ENCODE data around the gene SERPINE3. TPM values are rescaled to one million over a fixed set of nuclear protein-coding genes. Genes with fewer than 3 reads are reported as not detected.

Gene SERPINE3
- total and polyA plus RNA-seq, 3 experiments from 2014 or later = not detected

- H3K4me3 ChIP-seq (ENCODE audit: low read length) = no peak overlapping the region
- Mint-ChIP-seq H3K9me3 (no peaks in the 10 kb centered on the region), H3K27ac (no peak overlapping the region), H3K4me3 (no peak overlapping the region), H3K36me3 (peaks cover 0 to 19% (median 10%) of the 10 kb centered on the region in 3 donors), H3K4me1 (no peaks in the 10 kb centered on the region), H3K27me3 (no peaks in the 10 kb centered on the region)
- POLR2A ChIA-PET = no interaction called here
- no peaks in the 10 kb centered on the region for H3K36me3 ChIP-seq (ENCODE audit: insufficient read depth, low read length)
- H3K9me3 ChIP-seq (ENCODE audit: low read length) = no peaks in the 10 kb centered on the region
- no peak overlapping the region for H3K27ac ChIP-seq (ENCODE audit: low read depth, low read length)
- CTCF ChIA-PET = no interaction called here
- DNase-seq = no peak
- no peaks in the 10 kb centered on the region for H3K27me3 ChIP-seq (ENCODE audit: insufficient read depth, low read length, poor library complexity, severe bottlenecking)
- no peaks in the 10 kb centered on the region for H3K4me1 ChIP-seq (ENCODE audit: insufficient read depth, low read length)
These were observed 19.9 kb downstream of the SERPINE3 start for GRCh38 chr13:51359352-51359751.

- Mint-ChIP-seq H3K4me3 (no peak overlapping the region), H3K9me3 (no peaks in the 10 kb centered on the region), H3K27me3 (no peaks in the 10 kb centered on the region), H3K36me3 (peaks cover 0 to 29% (median 10%) of the 10 kb centered on the region in 3 donors), H3K27ac (peak overlapping the region in 2 of 8 donors; percentile 25 to 34), H3K4me1 (no peaks in the 10 kb centered on the region)
- Histone ChIP-seq H3K27ac (ENCODE audit: low read depth, low read length) (no peak overlapping the region), H3K9me3 (ENCODE audit: low read length) (no peaks in the 10 kb centered on the region), H3K4me3 (ENCODE audit: low read length) (no peak overlapping the region), H3K4me1 (ENCODE audit: insufficient read depth, low read length) (no peaks in the 10 kb centered on the region), H3K36me3 (ENCODE audit: insufficient read depth, low read length) (peaks cover 6% of the 10 kb centered on the region), H3K27me3 (ENCODE audit: insufficient read depth, low read length, poor library complexity, severe bottlenecking) (no peaks in the 10 kb centered on the region)
- CTCF ChIA-PET = no interaction called here
- no peak for DNase-seq
- POLR2A ChIA-PET = no interaction called here
These were observed 21.0 kb downstream of the SERPINE3 start for GRCh38 chr13:51360489-51360888.

GRCh38 chr13:51361106-51361505 is 21.6 kb downstream of the SERPINE3 start:
- Mint-ChIP-seq H3K9me3 (no peaks in the 10 kb centered on the region), H3K4me1 (no peaks in the 10 kb centered on the region), H3K27me3 (no peaks in the 10 kb centered on the region), H3K4me3 (no peak overlapping the region), H3K36me3 (peaks cover 0 to 32% (median 11%) of the 10 kb centered on the region in 3 donors), H3K27ac (no peak overlapping the region)
- POLR2A ChIA-PET = no interaction called here
- Histone ChIP-seq H3K27ac (ENCODE audit: low read depth, low read length) (no peak overlapping the region), H3K27me3 (ENCODE audit: insufficient read depth, low read length, poor library complexity, severe bottlenecking) (no peaks in the 10 kb centered on the region), H3K4me1 (ENCODE audit: insufficient read depth, low read length) (no peaks in the 10 kb centered on the region), H3K36me3 (ENCODE audit: insufficient read depth, low read length) (peaks cover 6% of the 10 kb centered on the region), H3K4me3 (ENCODE audit: low read length) (no peak overlapping the region), H3K9me3 (ENCODE audit: low read length) (no peaks in the 10 kb centered on the region)
- DNase-seq = no peak
- CTCF ChIA-PET = interaction anchor here (1.6 kb wide), 1 partner anchor 436 kb away, joined by 3 read pairs; no protein-coding TSS in a partner anchor

GRCh38 chr13:51363625-51364024 is 24.1 kb downstream of the SERPINE3 start:
- Histone ChIP-seq H3K9me3 (ENCODE audit: low read length) (no peaks in the 10 kb centered on the region), H3K27ac (ENCODE audit: low read depth, low read length) (no peak overlapping the region), H3K36me3 (ENCODE audit: insufficient read depth, low read length) (peaks cover 10% of the 10 kb centered on the region), H3K4me1 (ENCODE audit: insufficient read depth, low read length) (no peaks in the 10 kb centered on the region), H3K4me3 (ENCODE audit: low read length) (no peak overlapping the region), H3K27me3 (ENCODE audit: insufficient read depth, low read length, poor library complexity, severe bottlenecking) (no peaks in the 10 kb centered on the region)
- ChIA-PET POLR2A (no interaction called here), CTCF (no interaction called here)
- Mint-ChIP-seq H3K27me3 (no peaks in the 10 kb centered on the region), H3K4me3 (no peak overlapping the region), H3K4me1 (peaks cover 0 to 2% (median 0%) of the 10 kb centered on the region in 3 donors), H3K36me3 (peaks cover 4 to 50% (median 12%) of the 10 kb centered on the region in 3 donors), H3K9me3 (no peaks in the 10 kb centered on the region), H3K27ac (no peak overlapping the region)
- DNase-seq = no peak

- Mint-ChIP-seq H3K4me3 (no peak overlapping the region), H3K4me1 (peaks cover 0 to 2% (median 0%) of the 10 kb centered on the region in 3 donors), H3K9me3 (no peaks in the 10 kb centered on the region), H3K27me3 (no peaks in the 10 kb centered on the region), H3K27ac (peak overlapping the region in 2 of 8 donors; percentile 2 to 38), H3K36me3 (peaks cover 8 to 57% (median 17%) of the 10 kb centered on the region in 3 donors)
- POLR2A ChIA-PET = no interaction called here
- no peak overlapping the region for H3K27ac ChIP-seq (ENCODE audit: low read depth, low read length)
- no peaks in the 10 kb centered on the region for H3K27me3 ChIP-seq (ENCODE audit: insufficient read depth, low read length, poor library complexity, severe bottlenecking)
- H3K9me3 ChIP-seq (ENCODE audit: low read length) = no peaks in the 10 kb centered on the region
- H3K36me3 ChIP-seq (ENCODE audit: insufficient read depth, low read length) = peaks cover 15% of the 10 kb centered on the region
- no peaks in the 10 kb centered on the region for H3K4me1 ChIP-seq (ENCODE audit: insufficient read depth, low read length)
- CTCF ChIA-PET = no interaction called here
- no peak overlapping the region for H3K4me3 ChIP-seq (ENCODE audit: low read length)
- no peak for DNase-seq
These were observed 25.0 kb downstream of the SERPINE3 start for GRCh38 chr13:51364404-51365008.

GRCh38 chr13:51370116-51370515 is 30.6 kb downstream of the SERPINE3 start:
- peak overlapping the region in 6 of 8 donors; percentile 0 to 27 (median 10) for H3K27ac Mint-ChIP-seq
- no peak overlapping the region for H3K27ac ChIP-seq (ENCODE audit: low read depth, low read length)

GRCh38 chr13:51370811-51371210 is 31.3 kb downstream of the SERPINE3 start:
- CTCF ChIA-PET = no interaction called here
- Mint-ChIP-seq H3K9me3 (no peaks in the 10 kb centered on the region), H3K27ac (peak overlapping the region in 1 of 8 donors; percentile 18), H3K4me3 (no peak overlapping the region), H3K36me3 (peaks cover 12 to 26% (median 20%) of the 10 kb centered on the region in 3 donors), H3K27me3 (no peaks in the 10 kb centered on the region), H3K4me1 (peaks cover 0 to 2% (median 0%) of the 10 kb centered on the region in 3 donors)
- POLR2A ChIA-PET = no interaction called here
- Histone ChIP-seq H3K27me3 (ENCODE audit: insufficient read depth, low read length, poor library complexity, severe bottlenecking) (no peaks in the 10 kb centered on the region), H3K9me3 (ENCODE audit: low read length) (no peaks in the 10 kb centered on the region), H3K27ac (ENCODE audit: low read depth, low read length) (no peak overlapping the region), H3K4me3 (ENCODE audit: low read length) (no peak overlapping the region), H3K36me3 (ENCODE audit: insufficient read depth, low read length) (peaks cover 45% of the 10 kb centered on the region), H3K4me1 (ENCODE audit: insufficient read depth, low read length) (no peaks in the 10 kb centered on the region)
- DNase-seq = no peak

More at GRCh38 chr13:51370116-51370515, 30.6 kb downstream of the SERPINE3 start:
- Histone ChIP-seq H3K9me3 (ENCODE audit: low read length) (no peaks in the 10 kb centered on the region), H3K4me1 (ENCODE audit: insufficient read depth, low read length) (no peaks in the 10 kb centered on the region), H3K36me3 (ENCODE audit: insufficient read depth, low read length) (peaks cover 45% of the 10 kb centered on the region), H3K27me3 (ENCODE audit: insufficient read depth, low read length, poor library complexity, severe bottlenecking) (no peaks in the 10 kb centered on the region), H3K4me3 (ENCODE audit: low read length) (no peak overlapping the region)
- Mint-ChIP-seq H3K4me3 (no peak overlapping the region), H3K4me1 (peaks cover 0 to 2% (median 0%) of the 10 kb centered on the region in 3 donors), H3K27me3 (no peaks in the 10 kb centered on the region), H3K36me3 (peaks cover 12 to 31% (median 16%) of the 10 kb centered on the region in 3 donors), H3K9me3 (no peaks in the 10 kb centered on the region)
- ChIA-PET CTCF (interaction anchor here (0.6 kb wide), 1 partner anchor 78 kb away, joined by 3 read pairs; no protein-coding TSS in a partner anchor), POLR2A (no interaction called here)
- no peak for DNase-seq

DNA sequence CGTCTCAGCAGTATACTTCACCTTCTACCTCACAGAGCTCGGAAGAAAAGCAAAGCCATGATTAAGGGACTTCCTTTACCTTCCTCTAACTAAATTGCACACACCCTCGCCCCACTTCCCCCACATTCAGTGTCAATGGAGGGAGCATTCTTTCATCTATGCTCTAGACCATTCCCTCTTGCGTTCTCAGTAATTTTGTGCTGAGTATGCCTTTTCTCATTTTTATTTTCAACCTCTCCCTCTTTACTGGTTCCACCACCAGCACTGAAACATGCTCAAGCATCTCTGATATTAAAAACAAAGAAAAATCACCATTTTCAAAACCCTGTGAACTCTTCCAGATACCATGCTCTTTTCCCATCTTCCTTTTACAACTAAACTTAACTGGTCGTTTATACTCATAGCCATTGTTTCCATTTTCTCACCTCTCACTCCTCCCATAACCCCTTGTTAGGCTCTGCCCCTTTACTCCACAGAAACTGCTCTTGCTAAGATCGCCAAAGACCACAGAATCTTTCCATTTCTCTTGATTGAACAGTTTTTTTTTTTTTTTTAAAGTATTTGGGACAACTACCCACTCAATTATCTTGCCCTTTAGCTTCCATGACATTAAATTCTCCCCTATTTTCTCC is 32.4 kb downstream of the SERPINE3 start:
- no peaks in the 10 kb centered on the region for H3K4me1 ChIP-seq (ENCODE audit: insufficient read depth, low read length)
- no peak for DNase-seq
- ChIA-PET POLR2A (no interaction called here), CTCF (no interaction called here)
- no peak overlapping the region for H3K27ac Mint-ChIP-seq
- peaks cover 50% of the 10 kb centered on the region for H3K36me3 ChIP-seq (ENCODE audit: insufficient read depth, low read length)
- no peak overlapping the region for H3K27ac ChIP-seq (ENCODE audit: low read depth, low read length)
- no peaks in the 10 kb centered on the region for H3K9me3 Mint-ChIP-seq
- no peaks in the 10 kb centered on the region for H3K4me1 Mint-ChIP-seq
- peaks cover 9 to 25% (median 19%) of the 10 kb centered on the region in 3 donors for H3K36me3 Mint-ChIP-seq
- no peaks in the 10 kb centered on the region for H3K9me3 ChIP-seq (ENCODE audit: low read length)
- H3K4me3 Mint-ChIP-seq = no peak overlapping the region
- H3K4me3 ChIP-seq (ENCODE audit: low read length) = no peak overlapping the region
- H3K27me3 Mint-ChIP-seq = no peaks in the 10 kb centered on the region
- no peaks in the 10 kb centered on the region for H3K27me3 ChIP-seq (ENCODE audit: insufficient read depth, low read length, poor library complexity, severe bottlenecking)
